Adrenal gland (tissue), 12 donors: ENCODE data around the gene SPPL2B. TPM values are rescaled to one million over a fixed set of nuclear protein-coding genes. Genes with fewer than 3 reads are reported as not detected.

Experiments
- DNase-seq, 7 donors: peaks; one replicate each; pipeline ENCODE4 v3.0.0-alpha.2; 2019 to 2020
- H3K27ac ChIP-seq, 5 donors: fragments of 200-600 bp; sonication (generic) in 4 of 5; 1 replicate in 3 of 5; 2 replicates in 2 of 5; pipeline versions ENCODE4 v1.5.1 to v1.8.0; 2016 to 2020; ENCODE audit warnings: mild to moderate bottlenecking in 1 of 5
- H3K27me3 ChIP-seq: fragments of 200-600 bp; 2 replicates; pipeline ENCODE4 v1.8.0; 2021
- H3K36me3 ChIP-seq, 2 donors: fragments of 200-600 bp; replicated peaks in 1 of 2; 1 replicate in 1 of 2; 2 replicates in 1 of 2; pipeline versions ENCODE4 v1.5.1 to v1.8.0; 2018 to 2022
- H3K4me1 ChIP-seq, 2 donors: fragments of 200-600 bp; replicated peaks in 1 of 2; 1 replicate in 1 of 2; 2 replicates in 1 of 2; pipeline versions ENCODE4 v1.5.1 to v1.8.0; 2018 to 2021
- H3K4me3 ChIP-seq, 4 donors: fragments of 200-600 bp; sonication (generic) in 3 of 4; one replicate each; pipeline ENCODE4 v1.5.1; 2016 to 2018
- H3K9me3 ChIP-seq, 3 donors: fragments of 200-600 bp; sonication (generic) in 1 of 3; replicated peaks in 1 of 3; 1 replicate in 2 of 3; 2 replicates in 1 of 3; pipeline versions ENCODE4 v1.5.1 to v1.8.0; 2016 to 2021
- CTCF ChIP-seq, 6 experiments: fragments of 450-650 bp in 4 of 6; fragments of 200-600 bp in 2 of 6; sonication (generic) in 1 of 6; IDR thresholded peaks; 1 replicate in 5 of 6; 2 replicates in 1 of 6; pipeline versions ENCODE4 v1.5.1 to v1.8.0; 2016 to 2021; ENCODE audit warnings: antibody characterized with exemption in 6 of 6, mild to moderate bottlenecking in 2 of 6, moderate library complexity in 1 of 6
- POLR2A ChIP-seq, 2 donors: fragments of 450-650 bp; IDR thresholded peaks; one replicate each; pipeline ENCODE4 v1.6.1; 2017; ENCODE audit warnings: antibody characterized with exemption in 2 of 2, mild to moderate bottlenecking in 2 of 2, moderate library complexity in 1 of 2
- WGBS, 4 donors: extraction: QIAGEN DNeasy Blood & Tissue Kit in 2 of 4; methylation state at CpG; one replicate each; pipeline versions ENCODE4 v1.1.5 to v1.1.7; 2013 to 2017; 5-methylcytosine and 5-hydroxymethylcytosine counted together
- intact Hi-C, 2 donors: fragments of 100-400 bp; cut with DNase I; formaldehyde crosslinking; loops; one replicate each; pipeline versions ENCODE4 v1.14.1 to v1.15.0; 2022 to 2023
- polyA plus RNA-seq, 3 donors: library from polyadenylated mRNA; stranded (reverse); fragments of 200-250 nt in 2 of 3; fragments of 350-450 nt in 1 of 3; fragmentation: Illumina TruSeq in 1 of 3; extraction: RNeasy Lipid Tissue Mini Kit (QIAGEN cat#74804) in 1 of 3; gene quantifications; one replicate each; pipeline ENCODE4 v1.2.3, GENCODE V29; 2013 to 2014
- total RNA-seq, 9 donors: library from RNA; depleted of rRNA in 4 of 9; stranded (reverse); fragments of >200 nt in 4 of 9; fragments of 120-200 nt in 1 of 9; fragmentation: NEBNext Ultra II Directional in 1 of 9; extraction: Animal tissue kit (Norgen Biotek cat#: 25700) in 1 of 9; gene quantifications; one replicate each; pipeline versions ENCODE4 v1.1.0 to v1.2.4, GENCODE V29; 2013 to 2023
- donor health status: healthy with polysubstance abuse.
- donor health status: Bipolar disorder and iron deficiency.
- donor health status: DM: yes; HTN: yes; CAD: no.
- donor health status: DM: no; HTN: no; CAD: no.
- donor health status: DM: no; HTN: no; CAD: no.
- donor health status: DM: yes; HTN: yes; CAD: no.

Gene SPPL2B
- total and polyA plus RNA-seq, 12 donors, result 3.9 to 208 (median 31.6) TPM

DNA sequence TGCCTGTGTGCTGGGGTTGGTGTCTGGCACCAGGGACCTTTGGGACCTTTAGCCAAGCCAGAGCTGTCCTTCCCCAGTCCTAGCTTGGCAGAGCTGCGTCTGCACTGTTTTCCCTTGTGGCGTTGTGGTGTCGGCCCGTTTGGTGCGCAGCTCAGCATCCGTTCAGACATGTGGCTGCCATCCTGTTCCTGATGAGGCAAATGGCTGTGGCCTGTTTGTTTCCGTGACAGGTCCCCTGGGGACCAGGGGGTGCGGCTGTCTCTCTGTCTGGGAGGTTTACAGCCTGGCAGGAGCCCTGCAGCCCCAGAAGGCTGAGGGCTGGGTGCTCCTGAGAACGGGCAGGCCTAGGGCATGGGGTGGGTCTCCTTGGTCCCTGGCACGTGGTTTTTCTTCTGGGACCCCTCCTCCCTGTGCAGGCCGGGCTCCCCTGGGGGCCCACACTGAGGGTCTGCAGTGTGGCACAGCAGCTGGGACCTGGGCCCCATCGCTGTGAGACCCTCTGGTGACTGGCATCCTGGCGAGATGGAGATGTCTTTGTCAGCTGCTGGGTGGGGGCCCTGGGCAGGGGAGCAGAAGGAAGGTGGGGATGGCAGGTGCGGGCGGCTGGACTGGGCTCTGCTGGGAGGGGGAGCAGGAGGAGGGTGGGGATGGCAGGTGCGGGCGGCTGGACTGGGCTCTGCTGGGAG lies 4.0 kb downstream of the SPPL2B start:
- peak overlapping the region in 1 of 5 donors; percentile 19 for H3K27ac ChIP-seq
- no peaks in the 10 kb centered on the region for H3K27me3 ChIP-seq
- H3K36me3 ChIP-seq, result no peaks in the 10 kb centered on the region
- peak in 1 of 7 donors; percentile 62 for DNase-seq
- WGBS, 4 donors, result 61 to 71% (median 68%) methylated on average over 6 to 17 of the region's 17 CpGs
- no peak for TF ChIP-seq CTCF (IDR thresholded peaks at IDR 0.05)
- no peak for TF ChIP-seq POLR2A (IDR thresholded peaks at IDR 0.05)
- intact Hi-C loops, result no loop called here
- H3K9me3 ChIP-seq, result no peaks in the 10 kb centered on the region
- H3K4me1 ChIP-seq, result peaks cover 15 to 20% of the 10 kb centered on the region in 2 donors
- no peak overlapping the region for H3K4me3 ChIP-seq

GRCh38 chr19:2333027-2333806 lies 4.7 kb downstream of the SPPL2B start:
- 69 to 80% (median 76%) methylated on average over 20 to 27 of the region's 27 CpGs for WGBS, 4 donors
- peaks cover 10 to 14% of the 10 kb centered on the region in 2 donors for H3K4me1 ChIP-seq
- no peak for DNase-seq
- no peaks in the 10 kb centered on the region for H3K9me3 ChIP-seq
- intact Hi-C loops, result no loop called here
- TF ChIP-seq CTCF (IDR thresholded peaks at IDR 0.05) (no peak), POLR2A (IDR thresholded peaks at IDR 0.05) (no peak)
- peak overlapping the region in 1 of 5 donors; percentile 8 for H3K27ac ChIP-seq
- H3K4me3 ChIP-seq, result no peak overlapping the region
- H3K27me3 ChIP-seq, result no peaks in the 10 kb centered on the region
- H3K36me3 ChIP-seq, result no peaks in the 10 kb centered on the region

- Histone ChIP-seq H3K4me1 (peaks cover 10 to 12% of the 10 kb centered on the region in 2 donors), H3K36me3 (peaks cover 0 to 1% of the 10 kb centered on the region in 2 donors), H3K27me3 (no peaks in the 10 kb centered on the region), H3K27ac (peak overlapping the region in 1 of 5 donors; percentile 8), H3K9me3 (no peaks in the 10 kb centered on the region), H3K4me3 (no peak overlapping the region)
- DNase-seq, result no peak
- 61 to 80% (median 75%) methylated on average over 5 to 11 of the region's 11 CpGs for WGBS, 4 donors
- TF ChIP-seq CTCF (IDR thresholded peaks at IDR 0.05), result no peak
- TF ChIP-seq POLR2A (IDR thresholded peaks at IDR 0.05), result no peak
- intact Hi-C loops, result no loop called here
Observed at GRCh38 chr19:2333807-2334211, 5.3 kb downstream of the SPPL2B start.

DNA sequence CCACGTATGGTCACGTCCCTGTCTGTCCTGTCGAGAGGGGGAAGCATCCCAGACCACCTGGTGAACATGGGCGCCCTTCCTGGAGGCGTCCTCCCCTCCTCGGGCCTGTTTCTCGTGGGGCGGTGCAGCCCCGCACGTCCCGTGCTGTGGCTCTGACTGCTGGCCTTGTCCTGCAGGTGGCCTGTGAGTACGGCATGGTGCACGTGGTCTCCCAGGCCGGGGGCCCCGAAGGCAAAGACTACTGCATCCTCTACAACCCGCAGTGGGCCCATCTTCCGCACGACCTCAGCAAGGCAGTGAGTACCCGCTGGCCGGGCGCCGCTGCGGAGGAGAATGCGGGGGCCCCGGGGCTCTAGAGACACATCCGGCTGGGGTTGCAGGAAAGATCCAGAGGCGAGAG lies 5.9 kb downstream of the SPPL2B start:
- Histone ChIP-seq H3K27ac (no peak overlapping the region), H3K4me1 (peaks cover 5% of the 10 kb centered on the region in 2 donors), H3K27me3 (no peaks in the 10 kb centered on the region), H3K36me3 (peaks cover 0 to 5% of the 10 kb centered on the region in 2 donors), H3K4me3 (no peak overlapping the region), H3K9me3 (no peaks in the 10 kb centered on the region)
- intact Hi-C loops, result no loop called here
- TF ChIP-seq CTCF (IDR thresholded peaks at IDR 0.05), result no peak
- TF ChIP-seq POLR2A (IDR thresholded peaks at IDR 0.05), result no peak
- no peak for DNase-seq
- WGBS, 4 donors, result 93 to 95% (median 94%) methylated on average over 17 to 27 of the region's 27 CpGs; no CpG with 5 or more reads in 1 of the 4 donors
